Omental fat pad (tissue), 4 donors: Measurements from ENCODE around the gene TOR1A. TPM values are rescaled to one million over a fixed set of nuclear protein-coding genes. Genes with fewer than 3 reads are reported as not detected.

Experiments used
- ATAC-seq: fragments of 150-250 bp; one replicate; pipeline ENCODE4 v1.9.1; 2016; ENCODE audit warnings: mild to moderate bottlenecking, moderate library complexity; ENCODE audit not compliant: low FRiP score
- DNase-seq: peaks from one replicate; pipeline ENCODE4 v3.0.0-alpha.2; 2019; ENCODE audit warnings: low spot score
- CTCF ChIP-seq, 3 donors: fragments of 450-650 bp; IDR thresholded peaks; one replicate each; pipeline ENCODE4 v1.5.1; 2016 to 2017; ENCODE audit warnings: antibody characterized with exemption in 3 of 3, mild to moderate bottlenecking in 3 of 3, moderate library complexity in 2 of 3
- total RNA-seq, 4 donors: library from RNA; depleted of rRNA; stranded (reverse); fragments of >200 nt; gene quantifications; one replicate each; pipeline ENCODE4 v1.1.0, GENCODE V29; 2016

The TOR1A gene
- total RNA-seq, 4 donors from 2014 or later: 37.4 to 62.6 (median 51.0) TPM

GRCh38 chr9:129816501-129817435 lies 7.2 kb downstream of the TOR1A start:
- ATAC-seq (no peak), DNase-seq (no peak)
- TF ChIP-seq CTCF (IDR thresholded peaks at IDR 0.05): no peak

DNA sequence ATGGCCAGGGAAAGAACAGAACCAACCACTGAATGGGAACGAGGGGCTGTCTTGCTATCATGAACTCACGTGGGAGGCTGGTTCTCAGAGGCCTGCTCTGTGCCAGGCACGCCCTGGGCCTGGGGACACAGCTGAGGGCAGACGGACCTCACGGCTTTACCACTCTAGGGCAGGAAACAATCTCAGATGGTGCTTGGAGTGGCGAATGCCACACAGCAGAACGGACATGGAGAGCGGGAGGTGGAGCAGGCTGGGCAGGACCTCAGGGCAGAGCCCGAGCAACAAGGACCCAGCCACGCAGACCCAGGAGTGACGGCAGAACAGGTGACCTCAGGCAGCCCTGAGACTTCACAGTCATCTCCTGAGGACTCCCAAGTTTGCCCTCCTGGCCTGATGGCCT lies 8.7 kb downstream of the TOR1A start:
- ATAC-seq (no peak), DNase-seq (no peak)
- no peak for TF ChIP-seq CTCF (IDR thresholded peaks at IDR 0.05)

- ATAC-seq: no peak
- no peak for TF ChIP-seq CTCF (IDR thresholded peaks at IDR 0.05)
- no peak for DNase-seq
Measured at GRCh38 chr9:129814432-129815223, 9.3 kb downstream of the TOR1A start.

- no peak for DNase-seq
- ATAC-seq: no peak
- no peak for TF ChIP-seq CTCF (IDR thresholded peaks at IDR 0.05)
Measured at GRCh38 chr9:129813661-129814060, 10.3 kb downstream of the TOR1A start.

DNA sequence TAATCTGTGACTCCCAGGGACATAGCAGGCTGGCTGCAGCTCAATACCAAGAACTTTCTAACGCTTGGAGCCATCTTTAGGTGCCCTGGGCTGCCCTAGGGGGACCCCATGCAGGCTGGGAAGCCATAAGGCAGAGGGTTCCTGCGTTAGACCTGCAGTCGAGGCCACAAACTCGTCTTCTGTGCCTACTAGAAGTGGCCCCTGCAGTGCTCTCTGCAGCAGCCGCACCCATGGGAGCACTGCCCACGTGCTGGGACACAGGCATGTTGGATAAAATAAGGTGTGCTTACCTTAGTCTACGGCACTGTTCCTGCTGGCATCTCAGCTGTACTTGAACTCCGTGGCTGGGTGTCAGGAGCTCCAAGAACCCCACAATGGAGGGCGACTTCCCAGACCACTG lies 11.6 kb downstream of the TOR1A start:
- TF ChIP-seq CTCF (IDR thresholded peaks at IDR 0.05): no peak
- ATAC-seq: no peak
- DNase-seq: no peak

GRCh38 chr9:129811967-129812363 lies 12.0 kb downstream of the TOR1A start:
- no peak for ATAC-seq
- no peak for DNase-seq
- no peak for TF ChIP-seq CTCF (IDR thresholded peaks at IDR 0.05)
